ENCODE results near the gene MCUB. TPM values are rescaled to one million over a fixed set of nuclear protein-coding genes. Genes with fewer than 3 reads are reported as not detected.
"Not testable (repeated sequence)": the region's sequence is repeated elsewhere in the genome, so short reads cannot be mapped to it uniquely, and the experiment has no call there.

The MCUB gene
- total RNA-seq, 1 experiment from 2014 or later, result 18.6 TPM

DNA sequence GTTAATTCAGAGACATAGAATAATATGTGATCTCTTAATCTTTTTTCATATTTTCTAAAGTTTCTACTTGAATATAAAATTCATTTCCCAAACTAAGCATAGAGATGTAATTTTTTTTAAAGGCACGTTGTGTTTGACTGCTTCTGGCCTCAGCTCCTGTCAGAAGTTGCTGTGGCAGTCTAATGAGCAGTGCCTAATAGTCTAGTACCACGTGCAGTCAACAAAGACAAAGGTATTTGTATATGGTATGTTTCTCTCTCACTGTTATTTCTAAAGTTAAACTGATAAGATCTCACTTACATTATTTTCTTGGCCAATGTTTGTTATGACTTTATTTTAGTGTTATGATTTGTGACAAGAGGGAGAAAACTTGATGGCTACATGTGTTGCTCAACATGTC is 48.6 kb upstream of the MCUB start:
- no peaks in the 10 kb centered on the region for H4K20me1 ChIP-seq (ENCODE audit: insufficient read depth)
- H3K4me1 ChIP-seq (ENCODE audit: control insufficient read depth in 1 of 2, insufficient read depth in 2 of 2, low read length in 2 of 2), result no peaks in the 10 kb centered on the region
- no peaks in the 10 kb centered on the region for H3K9me3 ChIP-seq (ENCODE audit: control insufficient read depth in 1 of 2, insufficient read depth in 1 of 2, low read depth in 1 of 2, low read length in 2 of 2)
- H3K9ac ChIP-seq (ENCODE audit: low read length), result no peak overlapping the region
- no peaks in the 10 kb centered on the region for H3K9me2 ChIP-seq (ENCODE audit: insufficient read depth)
- no peak overlapping the region for H3K4me3 ChIP-seq (replicated peaks in 1 of 2; ENCODE audit: low read depth in 1 of 2, low read length in 2 of 2)
- H3K27ac ChIP-seq (ENCODE audit: low read depth, low read length), result no peak overlapping the region
- intact Hi-C loops (cut with micrococcal nuclease), result no loop called here
- BruUV-seq (replicated peaks), result no TSS peak
- CTCF ChIA-PET, result no interaction called here
- DNase-seq (ENCODE audit: low read depth, low spot score), result no peak
- peaks cover 0 to 20% of the 10 kb centered on the region in 2 experiments; a peak in 2 of 4 replicates for H3K36me3 ChIP-seq (ENCODE audit: control insufficient read depth in 1 of 2, insufficient read depth in 2 of 2, low read length in 2 of 2)
- H3K79me2 ChIP-seq (ENCODE audit: insufficient read depth, low read length), result no peaks in the 10 kb centered on the region
- TF ChIP-seq JUND (IDR thresholded peaks at IDR 0.05), result no peak
- TF ChIP-seq, protein P1, sequence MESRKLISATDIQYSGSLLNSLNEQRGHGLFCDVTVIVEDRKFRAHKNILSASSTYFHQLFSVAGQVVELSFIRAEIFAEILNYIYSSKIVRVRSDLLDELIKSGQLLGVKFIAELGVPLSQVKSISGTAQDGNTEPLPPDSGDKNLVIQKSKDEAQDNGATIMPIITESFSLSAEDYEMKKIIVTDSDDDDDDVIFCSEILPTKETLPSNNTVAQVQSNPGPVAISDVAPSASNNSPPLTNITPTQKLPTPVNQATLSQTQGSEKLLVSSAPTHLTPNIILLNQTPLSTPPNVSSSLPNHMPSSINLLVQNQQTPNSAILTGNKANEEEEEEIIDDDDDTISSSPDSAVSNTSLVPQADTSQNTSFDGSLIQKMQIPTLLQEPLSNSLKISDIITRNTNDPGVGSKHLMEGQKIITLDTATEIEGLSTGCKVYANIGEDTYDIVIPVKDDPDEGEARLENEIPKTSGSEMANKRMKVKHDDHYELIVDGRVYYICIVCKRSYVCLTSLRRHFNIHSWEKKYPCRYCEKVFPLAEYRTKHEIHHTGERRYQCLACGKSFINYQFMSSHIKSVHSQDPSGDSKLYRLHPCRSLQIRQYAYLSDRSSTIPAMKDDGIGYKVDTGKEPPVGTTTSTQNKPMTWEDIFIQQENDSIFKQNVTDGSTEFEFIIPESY (IDR thresholded peaks at IDR 0.05; ENCODE audit: extremely low read depth, insufficient replicate concordance, low read length), result no peak
- TF ChIP-seq, protein P2, sequence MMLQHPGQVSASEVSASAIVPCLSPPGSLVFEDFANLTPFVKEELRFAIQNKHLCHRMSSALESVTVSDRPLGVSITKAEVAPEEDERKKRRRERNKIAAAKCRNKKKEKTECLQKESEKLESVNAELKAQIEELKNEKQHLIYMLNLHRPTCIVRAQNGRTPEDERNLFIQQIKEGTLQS (IDR thresholded peaks at IDR 0.05), result no peak
- TF ChIP-seq, protein P3, sequence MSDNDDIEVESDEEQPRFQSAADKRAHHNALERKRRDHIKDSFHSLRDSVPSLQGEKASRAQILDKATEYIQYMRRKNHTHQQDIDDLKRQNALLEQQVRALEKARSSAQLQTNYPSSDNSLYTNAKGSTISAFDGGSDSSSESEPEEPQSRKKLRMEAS (IDR thresholded peaks at IDR 0.05), result no peak
- TF ChIP-seq EZH2phosphoT487 (IDR thresholded peaks at IDR 0.05; ENCODE audit: borderline replicate concordance), result no peak
- TF ChIP-seq POLR2AphosphoS5 (IDR thresholded peaks at IDR 0.05; ENCODE audit: low read depth, low read length), result no peak
- no peak for TF ChIP-seq SRF (IDR thresholded peaks at IDR 0.05; ENCODE audit: low read depth)
- TF ChIP-seq, protein P4, sequence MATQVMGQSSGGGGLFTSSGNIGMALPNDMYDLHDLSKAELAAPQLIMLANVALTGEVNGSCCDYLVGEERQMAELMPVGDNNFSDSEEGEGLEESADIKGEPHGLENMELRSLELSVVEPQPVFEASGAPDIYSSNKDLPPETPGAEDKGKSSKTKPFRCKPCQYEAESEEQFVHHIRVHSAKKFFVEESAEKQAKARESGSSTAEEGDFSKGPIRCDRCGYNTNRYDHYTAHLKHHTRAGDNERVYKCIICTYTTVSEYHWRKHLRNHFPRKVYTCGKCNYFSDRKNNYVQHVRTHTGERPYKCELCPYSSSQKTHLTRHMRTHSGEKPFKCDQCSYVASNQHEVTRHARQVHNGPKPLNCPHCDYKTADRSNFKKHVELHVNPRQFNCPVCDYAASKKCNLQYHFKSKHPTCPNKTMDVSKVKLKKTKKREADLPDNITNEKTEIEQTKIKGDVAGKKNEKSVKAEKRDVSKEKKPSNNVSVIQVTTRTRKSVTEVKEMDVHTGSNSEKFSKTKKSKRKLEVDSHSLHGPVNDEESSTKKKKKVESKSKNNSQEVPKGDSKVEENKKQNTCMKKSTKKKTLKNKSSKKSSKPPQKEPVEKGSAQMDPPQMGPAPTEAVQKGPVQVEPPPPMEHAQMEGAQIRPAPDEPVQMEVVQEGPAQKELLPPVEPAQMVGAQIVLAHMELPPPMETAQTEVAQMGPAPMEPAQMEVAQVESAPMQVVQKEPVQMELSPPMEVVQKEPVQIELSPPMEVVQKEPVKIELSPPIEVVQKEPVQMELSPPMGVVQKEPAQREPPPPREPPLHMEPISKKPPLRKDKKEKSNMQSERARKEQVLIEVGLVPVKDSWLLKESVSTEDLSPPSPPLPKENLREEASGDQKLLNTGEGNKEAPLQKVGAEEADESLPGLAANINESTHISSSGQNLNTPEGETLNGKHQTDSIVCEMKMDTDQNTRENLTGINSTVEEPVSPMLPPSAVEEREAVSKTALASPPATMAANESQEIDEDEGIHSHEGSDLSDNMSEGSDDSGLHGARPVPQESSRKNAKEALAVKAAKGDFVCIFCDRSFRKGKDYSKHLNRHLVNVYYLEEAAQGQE (IDR thresholded peaks at IDR 0.05; ENCODE audit: low read depth), result no peak
- no peak for TF ChIP-seq ZNF274 (IDR thresholded peaks at IDR 0.05; ENCODE audit: low read depth, low read length)
- TF ChIP-seq ZFX (IDR thresholded peaks at IDR 0.05), result no peak
- no peak for TF ChIP-seq EZH2 (IDR thresholded peaks at IDR 0.05)
- H3K4me2 ChIP-seq (ENCODE audit: low read length), result no peak overlapping the region
- ATAC-seq, result no peak
- H2AFZ ChIP-seq (ENCODE audit: low read depth, low read length, poor library complexity, severe bottlenecking), result no peak overlapping the region
- H3K27me3 ChIP-seq (ENCODE audit: insufficient read depth, low read length), result no peaks in the 10 kb centered on the region
- POLR2A ChIA-PET, result no interaction called here
- RAD21 ChIA-PET (ENCODE audit: low non-redundant PET in 1 of 2, low total read pairs in 2 of 2, uncharacterized antibody in 2 of 2, unreplicated experiment in 2 of 2), result no interaction called here

DNA sequence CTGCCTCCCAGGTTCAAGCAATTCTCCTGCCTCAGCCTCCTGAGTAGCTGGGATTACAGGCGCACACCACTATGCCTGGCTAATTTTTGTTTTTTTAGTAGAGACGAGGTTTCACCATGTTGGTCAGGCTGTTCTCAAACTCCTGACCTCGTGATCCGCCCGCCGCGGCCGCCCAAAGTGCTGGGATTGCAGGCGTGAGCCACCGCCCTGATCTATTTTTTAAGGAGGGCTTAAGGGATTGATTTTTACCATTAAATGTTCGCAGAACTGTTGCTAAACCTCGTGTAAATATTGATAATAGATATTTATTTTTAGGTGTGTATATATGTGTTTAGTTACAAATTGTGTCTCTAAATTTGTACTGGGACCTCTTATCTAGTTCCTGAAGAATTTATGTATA is 46.7 kb upstream of the MCUB start:
- H2AFZ ChIP-seq (ENCODE audit: low read depth, low read length, poor library complexity, severe bottlenecking); H3K27ac ChIP-seq (ENCODE audit: low read depth, low read length); DNase-seq (ENCODE audit: low read depth, low spot score); H3K9me2 ChIP-seq (ENCODE audit: insufficient read depth); POLR2A ChIA-PET; intact Hi-C loops (cut with micrococcal nuclease); H3K9me3 ChIP-seq (ENCODE audit: control insufficient read depth in 1 of 2, insufficient read depth in 1 of 2, low read depth in 1 of 2, low read length in 2 of 2); CTCF ChIA-PET; H3K9ac ChIP-seq (ENCODE audit: low read length); H3K79me2 ChIP-seq (ENCODE audit: insufficient read depth, low read length); H3K4me2 ChIP-seq (ENCODE audit: low read length); H3K4me3 ChIP-seq (replicated peaks in 1 of 2; ENCODE audit: low read depth in 1 of 2, low read length in 2 of 2); BruUV-seq (replicated peaks); H3K27me3 ChIP-seq (ENCODE audit: insufficient read depth, low read length); ATAC-seq; RAD21 ChIA-PET (ENCODE audit: low non-redundant PET in 1 of 2, low total read pairs in 2 of 2, uncharacterized antibody in 2 of 2, unreplicated experiment in 2 of 2); H3K4me1 ChIP-seq (ENCODE audit: control insufficient read depth in 1 of 2, insufficient read depth in 2 of 2, low read length in 2 of 2); H4K20me1 ChIP-seq (ENCODE audit: insufficient read depth): not testable (repeated sequence)
- peaks cover 8 to 23% of the 10 kb centered on the region in 2 experiments; a peak in 3 of 4 replicates for H3K36me3 ChIP-seq (ENCODE audit: control insufficient read depth in 1 of 2, insufficient read depth in 2 of 2, low read length in 2 of 2)
